HG03095 (cell line): ENCODE measurements around the gene D2HGDH.
A peak's percentile ranks its signal among the peaks of the same experiment; 100 is the strongest.
"Not testable (repeated sequence)": the region's sequence is repeated elsewhere in the genome, so short reads cannot be mapped to it uniquely, and the experiment has no call there.

ENCODE experiments used
- ATAC-seq: cut with Tn5 transposase; IDR thresholded peaks from one replicate; pipeline ENCODE4 v1.9.1; 2021; ENCODE audit warnings: moderate library complexity; ENCODE audit not compliant: unreplicated experiment

Gene D2HGDH

DNA sequence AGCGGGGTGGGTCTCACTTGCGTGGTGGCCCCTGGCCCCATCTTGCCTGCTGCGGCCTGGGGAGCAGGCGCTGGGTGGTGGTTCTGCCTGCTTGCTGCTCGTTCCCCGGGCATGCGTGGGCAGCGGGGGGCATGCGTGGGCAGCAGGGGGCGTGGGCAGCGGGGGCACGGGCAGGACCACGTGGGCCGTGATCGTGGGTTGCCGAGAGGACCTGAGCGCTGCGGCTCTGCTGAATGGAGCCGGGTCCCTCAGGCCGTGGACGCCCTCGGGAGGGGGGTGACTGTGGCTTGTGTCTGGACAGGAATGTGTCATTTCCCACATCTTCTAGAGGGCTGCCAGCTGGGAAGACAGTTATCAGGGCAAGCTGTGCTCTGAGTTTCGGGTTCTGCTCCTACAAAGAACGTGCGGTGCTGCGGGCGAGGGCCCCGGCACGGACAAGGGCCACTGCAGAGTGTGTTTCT, 33.9 kb downstream of the D2HGDH start:
- no peak for ATAC-seq

DNA sequence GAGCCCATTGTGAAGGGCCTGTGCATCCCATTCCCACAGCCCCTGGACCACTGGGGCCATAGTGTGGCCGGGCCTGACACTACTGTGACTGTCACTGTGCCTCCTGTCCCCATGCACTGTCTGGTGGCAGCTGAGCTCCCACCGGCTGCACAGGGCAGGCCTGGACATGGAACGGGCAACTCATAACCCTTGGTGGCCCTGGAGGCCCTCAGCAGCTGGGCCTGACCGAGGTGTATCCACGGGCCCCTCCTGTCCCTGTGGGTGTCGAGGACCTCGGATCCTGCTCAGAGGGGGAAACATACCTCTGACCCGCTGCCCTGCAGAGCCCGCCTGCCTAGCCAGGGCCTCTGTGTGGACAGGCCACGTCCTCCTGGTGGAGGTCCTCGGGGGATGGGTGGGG, 34.4 kb downstream of the D2HGDH start:
- ATAC-seq, result no peak

DNA sequence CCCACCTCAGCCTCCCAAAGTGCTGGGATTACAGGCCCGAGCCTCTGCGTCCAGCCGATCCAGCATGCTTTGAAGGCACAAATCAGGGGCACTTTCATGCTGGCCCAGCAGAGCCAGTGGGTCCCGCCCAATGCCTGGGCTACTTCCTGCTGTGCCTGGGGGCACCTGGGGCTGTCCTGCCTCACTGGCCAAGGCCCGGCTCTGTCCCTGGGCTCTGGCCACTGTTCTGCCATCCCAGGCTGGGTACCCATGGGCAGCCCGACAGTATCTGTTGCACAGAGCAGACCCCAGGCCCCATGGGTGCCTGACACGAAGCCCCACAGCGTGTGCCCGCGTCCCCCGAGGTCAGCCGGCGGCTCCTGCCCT, 35.4 kb downstream of the D2HGDH start:
- no peak for ATAC-seq

DNA sequence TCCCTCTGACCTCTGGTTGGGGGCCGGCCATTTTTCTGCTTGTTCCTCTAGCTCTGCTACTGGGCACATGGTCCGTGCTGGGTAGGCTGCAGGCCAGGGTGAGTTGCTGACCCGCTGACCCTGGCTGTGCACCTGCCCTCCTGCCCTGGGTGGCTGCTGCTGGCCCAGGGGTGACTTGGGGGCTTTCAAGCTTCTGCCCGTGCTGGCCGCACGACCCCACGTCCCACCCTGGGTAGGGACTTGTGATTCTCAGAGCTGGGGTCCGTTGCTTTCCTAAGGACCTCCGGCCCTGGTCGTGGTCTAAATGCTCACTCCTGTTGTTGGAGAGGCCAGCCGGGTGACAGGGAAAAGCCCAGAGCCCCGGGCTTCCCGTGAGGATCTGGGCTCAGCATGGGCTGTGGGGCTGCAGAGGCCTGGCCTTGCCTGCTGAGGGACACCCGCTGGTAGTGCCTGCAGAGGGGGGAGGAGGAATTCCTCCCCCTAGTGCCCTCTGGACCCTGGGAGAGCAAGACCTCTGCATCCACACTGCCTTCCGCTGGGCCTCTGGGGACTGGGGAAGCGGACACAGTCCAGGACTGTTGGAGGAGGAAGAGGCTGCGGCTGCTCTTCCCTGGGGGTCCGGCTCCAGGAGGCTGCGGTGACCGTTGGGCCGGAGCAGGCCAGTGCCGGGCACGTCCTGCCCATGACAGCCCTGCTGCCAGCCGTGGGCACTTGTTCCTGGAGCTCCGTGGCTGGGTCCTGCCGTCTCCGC, 35.9 kb downstream of the D2HGDH start:
- no peak for ATAC-seq

DNA sequence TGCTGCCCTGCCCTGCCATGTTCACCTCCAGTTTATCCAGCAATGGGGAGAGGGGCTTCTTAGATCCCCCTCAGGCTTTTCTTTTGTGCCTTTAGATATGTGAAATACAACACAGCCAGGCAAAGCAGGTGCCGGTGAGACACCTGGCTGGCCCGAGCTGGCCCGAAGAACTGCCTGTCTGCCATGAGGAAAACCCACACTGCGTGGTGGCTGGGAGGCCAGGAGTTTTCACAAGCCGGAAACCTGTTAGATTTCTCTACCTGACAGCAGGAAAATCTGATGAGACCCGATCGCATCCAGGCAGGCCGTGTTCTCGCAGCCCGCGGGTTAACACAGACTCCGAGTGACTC, 36.5 kb downstream of the D2HGDH start:
- ATAC-seq, result no peak

DNA sequence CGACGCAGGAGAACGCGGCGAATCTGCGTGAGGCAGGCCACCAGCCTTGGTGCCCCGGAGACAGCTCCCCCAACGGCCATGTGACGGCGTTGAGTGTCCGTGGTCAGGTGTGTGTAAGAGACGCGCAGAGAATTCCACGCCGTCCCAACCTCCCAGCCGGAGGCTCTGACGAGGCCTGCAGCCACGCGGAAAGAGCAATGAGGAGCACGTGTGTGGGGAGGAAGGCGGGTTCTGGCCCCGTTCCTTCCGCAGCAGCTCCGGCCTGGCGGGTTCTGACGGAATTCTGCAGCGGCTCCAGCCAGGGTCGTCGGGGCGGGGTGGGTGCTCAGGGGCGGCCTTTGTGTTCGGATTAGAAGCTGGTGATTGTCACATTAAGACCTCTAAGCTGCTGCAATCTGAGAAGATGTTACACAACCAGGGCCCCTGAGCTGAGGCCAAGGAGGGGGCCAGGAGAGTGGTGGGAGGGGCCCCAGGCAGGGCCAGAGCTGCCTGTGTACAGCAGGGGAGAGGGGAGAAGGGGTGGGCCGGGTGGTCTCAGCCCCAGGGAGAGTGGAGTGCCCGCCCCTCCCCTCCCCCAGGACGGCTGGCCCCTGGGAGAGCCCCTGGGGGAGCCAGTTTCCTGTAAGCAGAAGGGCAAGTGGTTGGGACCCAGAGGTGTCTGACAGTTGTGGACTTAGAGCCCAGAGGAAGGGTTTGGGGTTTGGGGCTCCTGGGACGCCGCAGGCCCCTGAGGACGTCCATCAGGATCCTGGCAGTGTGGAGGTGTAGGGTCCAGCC, 37.0 kb downstream of the D2HGDH start:
- ATAC-seq, result no peak

DNA sequence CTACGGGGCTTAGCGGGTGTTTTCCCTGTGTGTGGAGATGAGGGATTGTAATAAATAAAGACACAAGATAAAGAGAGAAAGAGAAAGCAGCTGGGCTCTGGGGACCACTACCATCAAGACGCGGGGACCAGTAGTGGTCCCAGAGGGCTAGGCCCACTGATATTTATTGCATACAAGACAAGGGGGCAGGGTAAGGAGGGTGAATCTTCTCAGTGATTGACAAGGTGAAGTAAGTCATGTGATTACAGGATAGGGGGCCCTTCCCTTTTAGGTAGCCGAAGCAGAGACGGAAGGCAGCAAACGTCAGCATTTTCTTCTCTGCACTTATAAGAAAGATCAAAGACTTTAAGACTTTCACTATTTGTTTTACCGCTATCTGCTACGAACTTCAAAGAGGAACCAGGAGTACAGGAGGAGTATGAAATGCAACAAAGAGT, 37.7 kb downstream of the D2HGDH start:
- ATAC-seq, result no peak

DNA sequence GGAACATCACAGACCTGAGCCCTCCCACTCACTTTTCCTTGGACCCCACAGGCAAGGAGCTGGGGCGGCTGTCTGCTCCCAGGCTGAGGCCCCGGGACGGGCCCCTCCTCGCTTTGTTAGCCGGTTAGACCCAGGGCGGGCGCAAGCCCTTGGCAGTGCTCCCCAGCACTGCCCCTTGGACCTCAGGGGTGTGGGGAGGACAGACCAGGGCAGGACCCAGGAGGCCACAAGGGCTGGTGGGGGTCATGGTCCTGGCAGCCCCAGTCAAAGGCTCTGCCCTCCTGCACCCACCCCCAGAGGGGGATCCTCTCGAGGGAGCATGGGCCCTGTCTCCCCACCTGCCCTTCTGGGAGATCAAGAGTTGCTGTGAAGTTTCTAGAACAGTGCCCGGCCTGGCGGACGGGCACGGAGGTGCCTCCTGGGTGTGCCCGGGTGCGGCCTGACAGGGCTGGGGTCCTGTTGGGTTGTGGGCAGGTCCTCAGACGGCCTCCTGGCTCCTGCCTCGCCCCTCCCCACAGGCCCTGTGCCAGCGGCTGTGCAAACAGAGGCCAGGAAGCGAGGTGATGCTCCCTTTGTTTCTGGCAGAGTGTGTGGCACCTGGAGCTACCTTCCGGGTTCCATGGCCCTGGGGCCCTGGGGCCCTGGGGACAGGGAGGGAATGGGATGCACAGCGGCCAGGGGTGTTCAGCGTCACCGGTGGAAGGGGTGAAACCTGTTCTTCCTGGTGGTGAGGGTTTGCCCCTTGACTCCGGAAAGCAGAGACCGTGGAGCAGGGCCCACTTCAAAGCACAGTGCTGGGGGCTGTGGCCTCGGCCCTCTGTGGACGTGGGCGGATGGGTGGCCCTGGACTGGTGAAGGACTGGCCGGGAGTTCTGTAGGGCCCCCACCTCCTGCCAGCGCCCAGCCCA, 39.3 kb downstream of the D2HGDH start:
- no peak for ATAC-seq

DNA sequence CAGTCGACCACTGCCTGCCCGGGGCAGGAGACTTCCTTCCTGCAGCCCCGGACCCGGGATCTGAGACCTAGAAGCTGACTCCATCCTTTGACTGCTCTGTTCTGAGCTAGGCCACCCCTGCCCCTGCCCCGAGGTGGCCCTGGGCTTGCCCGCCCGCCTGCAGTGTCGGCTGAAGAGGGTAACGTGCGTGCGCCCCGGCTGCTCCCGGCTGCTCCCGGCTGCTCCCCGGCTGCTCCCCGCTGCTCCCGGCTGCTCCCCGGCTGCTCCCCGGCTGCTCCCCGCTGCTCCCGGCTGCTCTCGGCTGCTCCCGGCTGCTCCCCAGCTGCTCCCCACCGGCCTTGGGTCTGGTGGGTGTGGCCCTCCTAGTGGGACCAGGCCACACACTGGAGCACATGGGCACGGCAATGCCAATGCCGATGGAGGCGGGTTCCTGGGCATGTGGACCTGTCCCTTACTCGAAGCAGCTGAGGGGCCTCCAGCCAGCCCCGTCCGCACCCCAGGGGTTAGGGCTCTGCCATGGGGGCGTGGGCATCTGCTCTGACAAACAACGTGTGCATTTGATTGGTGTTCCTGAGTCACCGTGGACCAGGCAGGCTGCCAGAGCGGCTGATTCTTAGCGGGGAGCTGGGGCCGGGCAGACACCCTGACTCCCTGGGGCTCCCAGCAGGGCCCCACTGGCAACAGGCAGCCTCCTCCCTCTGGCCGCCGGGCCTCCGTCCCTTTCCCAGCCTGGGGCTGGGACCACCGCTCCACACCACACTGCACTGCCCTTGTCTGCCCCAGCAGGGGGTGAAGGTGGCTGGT, 40.2 kb downstream of the D2HGDH start:
- ATAC-seq, result no peak

DNA sequence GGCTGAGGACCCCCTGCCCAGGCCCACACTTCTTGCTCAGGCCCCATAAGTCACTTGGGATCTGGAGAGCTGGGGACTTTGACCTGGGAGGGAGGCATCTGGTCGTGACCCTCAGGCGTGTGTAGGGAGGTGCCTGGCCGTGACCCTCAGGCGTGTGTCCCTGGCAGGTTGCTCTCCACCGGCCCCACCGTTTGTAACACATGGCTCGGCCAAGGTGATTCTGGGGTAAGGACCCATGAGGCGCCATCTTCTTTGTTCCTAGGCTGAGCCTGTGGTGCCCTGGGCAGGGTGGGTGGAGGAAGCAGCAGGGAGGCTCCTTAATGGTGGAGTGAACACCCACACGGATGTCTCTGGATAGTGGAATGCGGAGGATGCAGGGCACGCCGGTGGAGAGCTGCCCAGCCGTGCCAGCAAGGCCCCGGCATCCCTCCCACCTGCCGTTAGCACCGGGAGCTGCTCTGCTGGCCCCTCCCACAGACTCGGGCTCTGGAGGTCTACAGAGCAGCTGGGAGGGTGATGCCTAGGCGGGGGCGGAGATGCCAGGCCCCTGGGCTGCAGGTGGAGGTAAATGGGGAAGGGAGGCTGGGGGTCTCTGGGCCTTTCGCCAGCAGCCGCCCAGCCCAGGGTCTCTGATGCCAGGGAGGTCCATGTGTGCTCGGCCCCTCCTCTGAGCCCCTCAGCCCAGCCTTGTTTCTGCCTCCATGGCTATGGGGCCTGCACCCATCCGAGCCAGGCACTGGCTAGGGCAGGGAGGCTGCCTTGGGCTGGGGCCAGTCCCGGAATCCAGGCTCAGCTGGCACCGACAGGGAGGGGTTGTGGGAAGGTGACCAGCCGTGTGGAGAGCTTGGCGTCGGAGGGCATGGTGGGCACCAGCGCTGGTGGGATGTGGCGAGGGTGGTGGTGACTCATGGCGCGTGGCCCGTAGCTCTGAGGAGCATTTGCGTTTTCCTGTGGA, 41.1 kb downstream of the D2HGDH start:
- ATAC-seq, result no peak

DNA sequence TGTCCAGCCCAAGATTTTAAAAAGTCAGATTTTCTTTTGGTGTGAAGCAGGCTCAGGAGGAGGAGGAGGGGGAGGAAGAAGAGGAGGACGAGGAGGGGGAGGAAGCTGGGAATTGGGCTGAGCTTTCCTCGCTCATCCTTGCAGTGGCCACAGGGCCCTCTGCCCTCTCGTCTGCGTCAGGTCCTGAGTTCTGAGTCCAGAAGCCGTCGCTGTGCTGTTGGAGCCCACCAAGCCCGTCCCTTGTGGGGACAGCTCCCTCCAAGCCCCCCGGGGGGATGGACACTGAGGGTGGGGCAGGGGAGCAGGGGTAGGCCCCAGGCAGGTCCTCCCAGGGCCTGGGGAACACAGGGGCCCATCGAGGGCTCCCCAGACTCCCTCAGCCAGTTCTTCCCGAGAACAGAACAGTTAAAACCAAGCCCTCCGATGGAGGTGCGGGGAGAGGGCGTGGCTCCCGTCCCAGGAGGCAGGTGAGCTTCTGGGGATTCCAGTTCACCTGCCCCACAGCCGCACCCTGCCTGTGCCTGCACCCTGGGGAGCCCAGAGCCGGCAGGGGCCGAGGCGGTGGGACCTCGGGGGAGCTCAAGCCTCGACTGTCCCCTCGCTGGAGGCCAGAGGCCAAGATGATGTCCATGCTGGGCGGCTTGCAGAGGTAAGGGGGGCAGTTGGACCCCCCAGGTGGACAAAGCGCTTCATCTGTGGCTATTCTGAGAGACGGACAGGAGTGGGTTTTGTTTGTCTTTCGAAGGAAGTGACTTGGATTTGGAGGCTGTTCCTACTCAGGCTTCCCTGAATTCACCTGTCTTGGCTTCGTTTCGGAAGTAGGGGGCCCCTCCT, 42.1 kb downstream of the D2HGDH start, which contains the start of gene GAL3ST2:
GAL3ST2 (plus strand) TSS at position 487 of the 834 bp plus-strand sequence; CDS start at position 621, 134 bp downstream.
- no peak for ATAC-seq

DNA sequence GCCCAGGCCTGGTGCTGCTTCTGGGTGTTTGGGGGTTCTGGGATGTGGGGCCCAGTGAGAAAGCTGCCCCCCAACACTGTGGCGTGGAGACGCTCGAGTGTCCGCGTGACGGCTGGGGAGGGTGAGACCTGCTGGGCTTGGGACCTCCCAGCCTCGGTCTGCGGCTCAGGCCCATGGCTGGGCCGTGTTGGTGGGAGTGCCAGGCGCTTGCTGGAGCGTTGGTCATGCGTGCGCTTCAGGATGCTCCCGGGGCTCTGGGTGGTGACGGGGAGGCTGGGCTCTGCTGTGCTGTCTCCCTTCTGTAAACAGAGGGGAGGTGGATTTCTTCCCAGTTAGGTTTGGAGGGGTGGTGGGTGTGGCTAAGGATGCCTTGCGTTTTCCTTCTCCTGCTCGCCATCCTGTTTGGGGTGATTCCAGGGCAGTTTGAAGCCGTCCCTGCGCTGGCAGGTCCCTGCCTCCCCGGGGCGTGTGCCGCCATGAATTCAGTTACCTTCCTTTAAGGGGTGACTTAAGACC, 42.8 kb downstream of the D2HGDH start:
- ATAC-seq, result no peak

DNA sequence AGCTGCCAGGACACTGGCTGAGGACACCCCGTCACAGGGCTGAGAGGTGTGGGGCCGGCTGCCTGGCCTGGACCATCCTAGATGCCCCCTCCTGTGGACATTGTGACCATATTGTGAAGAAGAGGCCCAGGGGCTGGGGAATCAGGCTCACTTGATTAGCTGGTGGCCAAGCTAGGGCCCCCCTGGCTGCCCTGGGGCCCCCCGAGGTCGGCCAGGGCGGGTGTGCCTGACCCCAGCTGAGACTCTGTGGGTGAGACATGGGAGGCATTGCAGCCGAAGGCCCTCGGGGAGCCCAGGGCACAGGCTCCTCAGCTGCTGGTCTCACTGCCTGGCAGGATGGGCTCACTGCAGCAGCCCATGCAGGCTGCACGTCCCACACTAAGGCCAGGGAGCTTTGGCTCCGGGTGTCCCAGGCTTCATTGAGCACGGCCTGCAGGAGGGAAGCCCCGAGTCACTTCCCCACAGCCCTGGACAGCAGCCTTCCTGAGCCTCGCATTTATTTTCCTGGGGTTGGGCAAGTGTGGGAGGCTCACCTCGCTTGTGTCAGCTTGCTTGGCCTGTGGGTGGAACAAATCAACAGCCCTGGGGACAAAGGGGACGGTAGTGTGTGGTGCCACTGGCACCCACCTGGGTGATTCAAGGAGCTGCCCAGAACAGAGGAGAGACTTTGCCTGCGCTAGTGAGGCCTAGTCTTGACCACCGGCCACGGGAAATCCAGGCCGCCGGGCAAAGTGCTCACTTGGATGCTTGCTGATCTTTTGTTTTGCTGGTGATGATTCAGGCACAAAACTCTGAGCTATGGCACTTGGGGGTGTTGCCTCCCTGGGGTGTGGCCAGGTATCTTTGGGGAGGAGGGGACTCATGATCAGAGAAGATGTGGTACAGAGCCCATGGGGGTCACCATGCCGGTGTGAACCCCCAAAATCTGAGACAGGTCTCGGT, 43.5 kb downstream of the D2HGDH start:
- no peak for ATAC-seq

DNA sequence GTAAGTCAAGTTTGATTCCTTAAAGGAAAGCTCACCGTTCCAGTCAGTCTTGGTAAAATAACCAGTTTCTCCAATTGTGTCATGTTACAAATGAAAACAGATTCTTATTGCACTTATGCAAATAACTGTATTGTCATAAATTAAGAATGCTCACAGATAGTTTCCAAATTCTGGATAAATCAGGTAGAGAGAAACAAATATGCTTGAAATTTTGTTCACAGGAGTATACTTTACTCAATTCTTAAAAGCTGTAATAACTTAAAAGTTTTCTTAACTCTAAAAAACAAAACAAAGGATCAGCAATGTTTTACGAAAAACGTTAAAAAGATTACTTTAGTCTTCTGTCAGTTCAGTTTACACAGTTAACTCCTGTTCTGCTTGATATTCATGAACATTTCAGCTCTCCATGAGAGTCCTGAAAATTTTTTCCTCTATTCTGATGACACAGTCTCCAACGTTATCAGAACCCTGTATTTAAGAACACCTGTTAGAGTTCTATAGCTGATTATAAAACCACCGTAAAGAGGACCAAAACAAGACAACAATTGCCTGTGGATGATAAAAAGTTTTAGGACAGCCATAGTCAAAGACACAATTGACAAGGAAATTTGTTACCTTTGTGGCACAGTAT, 46.6 kb downstream of the D2HGDH start:
- no peak for ATAC-seq

DNA sequence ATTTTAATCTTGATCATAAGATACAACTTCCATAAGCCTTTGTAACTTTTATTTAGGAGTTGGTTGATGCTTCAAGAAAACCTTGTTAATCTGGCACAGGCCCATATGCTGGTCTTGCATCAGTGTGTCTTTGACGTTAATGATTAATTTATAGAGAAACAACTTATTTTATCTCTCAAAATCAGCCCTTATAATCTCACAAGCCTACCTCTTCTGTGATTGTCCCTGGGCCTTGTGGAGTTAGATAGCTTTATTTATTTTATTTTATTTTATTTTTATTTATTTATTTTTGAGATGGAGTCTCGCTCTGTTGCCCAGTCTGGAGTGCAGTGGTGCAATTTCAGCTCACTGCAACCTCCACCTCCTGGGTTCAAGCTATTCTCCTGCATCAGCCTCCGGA, 47.6 kb downstream of the D2HGDH start:
- not testable (repeated sequence) for ATAC-seq

DNA sequence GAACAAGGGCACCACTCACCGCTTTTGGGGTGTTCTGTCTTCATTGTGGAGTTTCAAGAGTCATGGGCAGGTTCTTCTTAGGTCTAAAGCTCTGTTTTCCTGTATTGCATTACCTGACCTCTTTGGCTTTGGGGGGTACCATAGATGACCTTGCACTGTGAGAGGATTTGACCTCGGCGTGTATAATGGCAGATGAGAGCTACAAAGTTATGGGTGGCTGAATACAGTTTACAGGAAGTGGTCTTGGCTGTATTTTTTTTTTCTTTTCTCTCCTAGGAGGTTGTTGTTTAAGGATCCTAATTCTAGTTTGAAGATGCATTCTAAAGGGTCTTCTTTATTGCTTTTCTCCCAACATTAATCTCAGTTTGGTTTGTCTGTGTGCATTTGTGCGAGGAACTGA, 53.7 kb downstream of the D2HGDH start:
- ATAC-seq, result no peak

DNA sequence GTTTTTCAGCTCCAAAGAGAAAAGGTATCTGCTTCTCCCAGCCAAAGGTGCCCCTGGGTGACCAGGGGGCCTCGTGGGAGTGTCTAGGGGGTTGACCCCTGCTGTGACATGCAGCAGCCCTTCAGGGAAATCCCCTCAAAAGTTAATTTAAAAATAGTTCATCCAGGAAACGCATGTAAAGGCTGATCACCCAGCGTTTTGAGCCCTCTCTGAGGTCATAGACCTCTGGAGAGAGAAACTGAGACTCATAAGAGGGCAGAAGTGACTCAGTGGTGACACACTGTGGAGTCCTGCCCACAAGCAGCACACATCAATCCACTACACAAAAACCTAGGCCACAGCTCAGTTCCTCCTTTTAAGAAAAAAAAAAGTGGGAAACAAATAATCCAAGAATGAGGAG, 54.1 kb downstream of the D2HGDH start:
- ATAC-seq, result peak; percentile 85
